Activated CD4-positive, alpha-beta T cell treated with anti-CD3 and anti-CD28 coated beads, Interleukin-2, amount 10 ng/mL, durations not matched to agents 24 days and 14 days (primary cell): ENCODE results near the gene P2RX2. TPM values are rescaled to one million over a fixed set of nuclear protein-coding genes. Genes with fewer than 3 reads are reported as not detected.

Experiments
- DNase-seq: peaks from one replicate; pipeline ENCODE4 v3.0.0; 2022
- H3K27ac Mint-ChIP-seq: one replicate; pipeline ENCODE4 v1.8.0; 2022; ENCODE audit warnings: mild to moderate bottlenecking, mixed read lengths
- H3K27me3 Mint-ChIP-seq: one replicate; pipeline ENCODE4 v1.8.0; 2022; ENCODE audit warnings: mixed read lengths
- H3K36me3 Mint-ChIP-seq: one replicate; pipeline ENCODE4 v1.8.0; 2022; ENCODE audit warnings: low read depth, mild to moderate bottlenecking, mixed read lengths
- H3K4me1 Mint-ChIP-seq: one replicate; pipeline ENCODE4 v1.8.0; 2021; ENCODE audit warnings: mixed read lengths
- H3K4me3 Mint-ChIP-seq: one replicate; pipeline ENCODE4 v1.8.0; 2022; ENCODE audit warnings: mild to moderate bottlenecking, moderate library complexity, mixed read lengths
- H3K9me3 Mint-ChIP-seq: one replicate; pipeline ENCODE4 v1.8.0; 2021; ENCODE audit warnings: mixed read lengths
- intact Hi-C: fragments of 100-400 bp; cut with micrococcal nuclease; formaldehyde crosslinking; loops from one replicate; pipeline ENCODE4 v1.15.1; 2023
- total RNA-seq: library from RNA; stranded (reverse); gene quantifications from 2 replicates; pipeline ENCODE4 v1.2.3, GENCODE V29; 2022

P2RX2 gene
- total RNA-seq, 1 donor from 2014 or later = not detected

DNA sequence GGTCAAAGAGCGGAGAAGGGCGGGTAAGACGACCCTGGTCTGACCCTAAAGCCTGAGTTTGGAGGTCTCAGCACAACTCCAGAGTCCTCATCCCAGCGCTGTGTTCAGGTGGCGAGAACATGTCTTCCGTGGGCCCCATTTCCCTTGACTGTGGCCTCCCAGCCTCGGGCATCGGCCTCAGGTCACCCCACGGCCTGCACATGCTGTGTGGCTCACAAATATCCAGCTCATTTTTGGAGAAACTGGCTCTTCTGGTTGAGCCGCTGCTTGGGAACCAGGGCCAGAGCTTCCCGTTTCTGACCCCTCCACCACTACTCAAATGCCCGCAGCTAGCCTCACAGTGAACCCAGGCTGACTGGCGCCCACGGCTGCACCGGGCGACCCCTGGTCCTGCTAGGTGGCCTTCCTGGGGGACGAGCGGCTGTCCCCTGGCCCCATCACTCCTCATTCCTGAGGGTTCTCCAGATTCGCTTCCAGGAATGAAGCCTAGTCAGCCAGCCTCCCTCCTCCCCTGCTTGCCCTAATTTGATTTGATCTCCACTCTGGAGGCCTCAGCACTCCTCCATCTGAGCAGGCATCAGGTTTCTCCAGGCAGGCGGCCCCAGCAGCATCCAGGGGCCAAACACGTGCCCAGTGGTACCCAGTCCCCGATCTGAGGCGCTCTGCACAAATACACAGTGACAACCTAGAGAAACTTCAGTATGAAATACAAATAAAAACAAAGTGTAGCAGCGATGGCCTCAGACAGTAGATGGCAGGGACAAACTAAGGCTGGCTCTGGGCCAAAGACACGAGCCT is 4.7 kb downstream of the P2RX2 start:
- Mint-ChIP-seq H3K4me3 (no peak overlapping the region), H3K27ac (peak overlapping the region; percentile 32), H3K4me1 (peaks cover 3% of the 10 kb centered on the region), H3K27me3 (no peaks in the 10 kb centered on the region), H3K9me3 (no peaks in the 10 kb centered on the region), H3K36me3 (peaks cover 13% of the 10 kb centered on the region)
- no peak for DNase-seq
- intact Hi-C loops = no loop called here

GRCh38 chr12:132624186-132624855 is 5.7 kb downstream of the P2RX2 start:
- H3K4me1 Mint-ChIP-seq = peaks cover 3% of the 10 kb centered on the region
- peaks cover 18% of the 10 kb centered on the region for H3K36me3 Mint-ChIP-seq
- H3K4me3 Mint-ChIP-seq = no peak overlapping the region
- no peak for DNase-seq
- H3K27ac Mint-ChIP-seq = no peak overlapping the region
- H3K9me3 Mint-ChIP-seq = no peaks in the 10 kb centered on the region
- intact Hi-C loops = no loop called here
- no peaks in the 10 kb centered on the region for H3K27me3 Mint-ChIP-seq

GRCh38 chr12:132624910-132625630 is 6.5 kb downstream of the P2RX2 start:
- Mint-ChIP-seq H3K4me3 (no peak overlapping the region), H3K4me1 (peaks cover 3% of the 10 kb centered on the region), H3K27ac (no peak overlapping the region), H3K36me3 (peaks cover 25% of the 10 kb centered on the region), H3K27me3 (no peaks in the 10 kb centered on the region), H3K9me3 (no peaks in the 10 kb centered on the region)
- no peak for DNase-seq
- intact Hi-C loops = no loop called here

- no peak overlapping the region for H3K27ac Mint-ChIP-seq
- DNase-seq = no peak
- H3K4me1 Mint-ChIP-seq = peaks cover 3% of the 10 kb centered on the region
- H3K36me3 Mint-ChIP-seq = peaks cover 33% of the 10 kb centered on the region
- intact Hi-C loops = no loop called here
- no peaks in the 10 kb centered on the region for H3K27me3 Mint-ChIP-seq
- no peaks in the 10 kb centered on the region for H3K9me3 Mint-ChIP-seq
- no peak overlapping the region for H3K4me3 Mint-ChIP-seq
Measured at GRCh38 chr12:132625731-132626430, 7.3 kb downstream of the P2RX2 start.

DNA sequence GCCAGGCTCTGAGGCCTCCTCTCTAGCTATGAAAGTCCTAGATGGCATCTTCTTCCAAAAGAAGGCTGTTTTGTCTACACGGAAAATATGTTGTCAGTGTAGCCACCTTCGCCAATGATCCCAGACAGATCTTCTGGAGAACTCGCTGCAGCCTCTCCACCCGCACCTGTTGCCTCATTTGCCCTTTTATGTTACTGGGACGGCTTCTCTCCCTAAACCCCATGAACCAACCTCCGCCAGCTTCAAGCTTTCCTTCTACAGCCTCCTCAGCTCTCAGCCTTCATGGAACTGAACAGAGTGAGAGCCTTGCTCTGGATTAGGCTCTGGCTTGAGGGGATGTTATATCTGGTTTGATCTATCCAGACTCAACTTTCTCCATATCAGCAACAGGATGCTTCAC is 10.8 kb downstream of the P2RX2 start:
- Mint-ChIP-seq H3K4me1 (no peaks in the 10 kb centered on the region), H3K27ac (no peak overlapping the region), H3K9me3 (no peaks in the 10 kb centered on the region), H3K27me3 (no peaks in the 10 kb centered on the region), H3K4me3 (no peak overlapping the region), H3K36me3 (peaks cover 54% of the 10 kb centered on the region)
- no peak for DNase-seq
- intact Hi-C loops = no loop called here

DNA sequence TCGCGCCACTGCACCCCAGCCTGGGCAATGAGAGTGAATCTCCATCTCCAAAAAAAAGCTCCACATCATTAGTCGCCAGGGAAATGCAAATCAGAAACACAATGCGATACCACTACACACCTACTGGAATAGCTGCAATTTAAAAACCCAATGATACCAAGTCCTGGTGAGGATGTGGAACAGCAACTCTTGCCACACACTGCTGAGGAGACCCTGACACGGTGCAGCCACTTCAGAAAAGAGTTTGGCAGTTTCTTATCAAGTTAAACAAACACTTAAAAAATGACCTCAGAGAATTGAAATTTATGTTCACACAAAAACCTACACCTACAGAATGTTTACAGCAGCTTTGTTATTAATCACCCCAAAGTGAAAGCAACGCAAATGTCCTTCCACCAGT is 12.1 kb downstream of the P2RX2 start:
- Mint-ChIP-seq H3K27ac (no peak overlapping the region), H3K4me3 (no peak overlapping the region), H3K4me1 (no peaks in the 10 kb centered on the region), H3K27me3 (no peaks in the 10 kb centered on the region), H3K9me3 (no peaks in the 10 kb centered on the region), H3K36me3 (peaks cover 61% of the 10 kb centered on the region)
- intact Hi-C loops = no loop called here
- no peak for DNase-seq

DNA sequence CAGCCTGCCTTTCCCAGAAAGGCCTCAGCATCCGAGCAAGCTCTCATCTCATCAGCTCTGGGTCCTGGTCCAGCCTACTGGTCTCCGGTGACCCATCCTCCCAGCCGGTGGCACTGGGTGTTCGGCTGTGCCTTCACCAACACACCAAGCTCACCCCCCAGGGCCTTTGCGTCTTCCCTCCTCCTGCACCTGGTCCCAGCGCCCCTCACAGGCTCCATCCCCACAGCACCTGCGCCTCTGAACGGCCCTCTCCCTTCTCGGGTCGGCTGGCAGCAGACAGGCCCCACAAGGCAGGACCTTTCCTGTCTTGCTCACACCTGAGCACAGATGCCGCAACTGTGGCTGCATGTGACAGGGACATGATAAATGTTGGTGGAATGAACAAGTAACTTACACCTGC is 13.1 kb downstream of the P2RX2 start:
- no peak overlapping the region for H3K27ac Mint-ChIP-seq
- DNase-seq = no peak
- no peaks in the 10 kb centered on the region for H3K4me1 Mint-ChIP-seq
- peaks cover 65% of the 10 kb centered on the region for H3K36me3 Mint-ChIP-seq
- no peaks in the 10 kb centered on the region for H3K9me3 Mint-ChIP-seq
- H3K27me3 Mint-ChIP-seq = no peaks in the 10 kb centered on the region
- H3K4me3 Mint-ChIP-seq = no peak overlapping the region
- intact Hi-C loops = no loop called here

DNA sequence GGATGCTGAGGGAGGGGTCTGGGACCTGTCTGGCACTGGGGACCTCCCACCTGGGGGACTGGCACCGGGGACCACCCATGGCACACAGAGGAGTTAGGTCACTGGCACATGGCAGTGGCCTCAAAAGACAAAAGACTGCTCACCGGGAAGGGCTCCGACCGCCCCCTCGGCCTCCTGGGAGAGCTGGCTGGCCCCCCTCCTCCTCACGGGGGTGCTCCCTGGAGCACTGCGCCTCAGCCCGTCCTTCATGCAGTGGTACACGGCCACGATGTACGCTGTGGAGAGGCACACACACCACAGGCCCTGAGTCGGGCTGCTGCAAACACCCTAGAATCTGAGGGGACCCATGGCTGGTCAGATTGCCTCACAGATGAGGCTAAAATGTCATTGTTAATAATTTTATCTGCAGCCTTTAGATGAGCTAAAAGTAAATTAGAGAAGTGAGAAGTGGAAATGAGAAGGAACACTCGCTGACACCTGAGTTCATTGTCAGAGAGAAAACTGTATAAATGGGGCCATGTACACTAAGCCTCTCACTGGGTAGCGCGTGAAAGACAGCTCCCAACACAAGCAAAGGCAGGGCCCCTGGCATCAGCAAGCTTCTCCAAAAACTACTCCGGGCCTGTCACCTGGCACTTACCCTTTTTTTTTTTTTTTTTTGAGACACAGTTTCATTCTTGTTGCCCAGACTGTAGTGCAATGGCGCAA is 14.1 kb downstream of the P2RX2 start:
- Mint-ChIP-seq H3K27me3 (no peaks in the 10 kb centered on the region), H3K4me1 (peaks cover 3% of the 10 kb centered on the region), H3K4me3 (no peak overlapping the region), H3K9me3 (no peaks in the 10 kb centered on the region), H3K27ac (no peak overlapping the region), H3K36me3 (peaks cover 73% of the 10 kb centered on the region)
- no peak for DNase-seq
- intact Hi-C loops = no loop called here

DNA sequence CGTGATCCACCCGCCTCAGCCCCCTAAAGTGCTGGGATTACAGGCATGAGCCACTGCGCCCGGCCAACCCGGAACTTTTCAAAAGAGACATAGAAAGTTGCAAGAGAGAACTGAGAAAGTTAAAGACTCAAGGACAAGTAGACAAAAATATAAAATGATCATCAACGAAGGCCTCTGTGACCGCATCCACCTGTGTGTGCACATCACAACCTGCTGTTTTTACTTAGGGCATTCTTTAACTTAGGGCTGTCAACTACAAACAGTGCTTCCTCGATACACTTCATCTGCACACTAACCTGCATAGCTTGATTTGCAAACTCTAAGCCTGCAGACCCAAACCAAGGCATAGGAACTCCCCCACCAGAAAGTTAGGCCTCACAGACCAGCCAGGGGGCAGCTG is 14.8 kb downstream of the P2RX2 start:
- DNase-seq = no peak
- peaks cover 80% of the 10 kb centered on the region for H3K36me3 Mint-ChIP-seq
- H3K9me3 Mint-ChIP-seq = no peaks in the 10 kb centered on the region
- no peak overlapping the region for H3K27ac Mint-ChIP-seq
- no peak overlapping the region for H3K4me3 Mint-ChIP-seq
- peaks cover 6% of the 10 kb centered on the region for H3K4me1 Mint-ChIP-seq
- H3K27me3 Mint-ChIP-seq = no peaks in the 10 kb centered on the region
- intact Hi-C loops = no loop called here

- intact Hi-C loops = no loop called here
- Mint-ChIP-seq H3K27ac (no peak overlapping the region), H3K9me3 (no peaks in the 10 kb centered on the region), H3K4me3 (no peak overlapping the region), H3K27me3 (no peaks in the 10 kb centered on the region), H3K36me3 (peaks cover 78% of the 10 kb centered on the region), H3K4me1 (peaks cover 6% of the 10 kb centered on the region)
- no peak for DNase-seq
Measured at GRCh38 chr12:132633901-132634300, 15.3 kb downstream of the P2RX2 start.

GRCh38 chr12:132634411-132634990 is 15.9 kb downstream of the P2RX2 start:
- H3K9me3 Mint-ChIP-seq = no peaks in the 10 kb centered on the region
- H3K36me3 Mint-ChIP-seq = peaks cover 80% of the 10 kb centered on the region
- H3K27ac Mint-ChIP-seq = no peak overlapping the region
- H3K4me3 Mint-ChIP-seq = no peak overlapping the region
- no peaks in the 10 kb centered on the region for H3K27me3 Mint-ChIP-seq
- intact Hi-C loops = no loop called here
- H3K4me1 Mint-ChIP-seq = peaks cover 6% of the 10 kb centered on the region
- no peak for DNase-seq

DNA sequence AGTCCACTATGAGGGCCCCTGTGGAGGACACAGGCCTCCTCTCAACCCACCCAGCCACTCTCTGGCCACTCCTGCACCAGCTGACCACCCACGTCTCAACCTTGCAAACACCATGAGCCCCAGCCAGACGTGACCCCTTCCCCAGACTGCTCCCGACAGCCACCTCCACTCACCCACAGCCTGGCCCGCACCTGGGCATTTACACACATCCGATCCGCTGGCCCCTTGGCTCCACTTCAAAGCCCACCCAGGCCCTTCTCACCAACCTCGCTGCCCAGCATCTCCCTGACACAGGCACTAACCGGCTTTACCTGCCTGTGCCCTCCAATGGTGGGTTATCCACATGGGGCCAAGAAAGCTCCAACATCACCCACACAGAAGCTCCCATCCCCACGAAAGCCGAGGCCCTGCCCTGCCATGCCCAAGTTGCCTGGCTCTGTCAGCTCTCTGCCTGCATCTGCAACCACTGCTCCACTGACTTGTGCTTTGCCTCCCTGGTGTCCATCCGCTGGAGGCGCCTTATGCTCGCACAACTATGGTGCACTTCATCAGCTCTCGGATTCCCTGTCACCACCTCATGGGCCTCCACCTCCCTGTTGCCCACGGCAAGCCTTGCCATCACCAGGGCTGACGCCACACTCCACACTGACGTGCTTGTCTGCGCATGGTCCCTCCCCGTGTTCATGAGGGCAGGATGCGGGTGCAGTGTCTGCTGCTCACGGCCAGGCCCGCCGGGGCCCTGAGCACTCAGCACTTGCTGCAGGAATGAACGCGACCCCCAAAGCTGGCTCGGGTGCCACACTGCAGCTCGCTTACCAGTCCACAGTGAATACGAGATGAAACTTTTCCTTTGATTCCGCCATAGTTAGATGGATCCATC is 16.7 kb downstream of the P2RX2 start:
- intact Hi-C loops = no loop called here
- peak overlapping the region; percentile 41 for H3K27ac Mint-ChIP-seq
- no peaks in the 10 kb centered on the region for H3K27me3 Mint-ChIP-seq
- H3K9me3 Mint-ChIP-seq = no peaks in the 10 kb centered on the region
- H3K4me1 Mint-ChIP-seq = peaks cover 6% of the 10 kb centered on the region
- peaks cover 75% of the 10 kb centered on the region for H3K36me3 Mint-ChIP-seq
- no peak overlapping the region for H3K4me3 Mint-ChIP-seq
- DNase-seq = no peak
